ENCODE data around the gene ADD3. TPM values are rescaled to one million over a fixed set of nuclear protein-coding genes. Genes with fewer than 3 reads are reported as not detected.

The ADD3 gene
- total and polyA plus RNA-seq, 2 donors (not counting 3 experiments of a cell fraction or from before 2014, with no cell fraction given) = 14.9 to 55.2 TPM

DNA sequence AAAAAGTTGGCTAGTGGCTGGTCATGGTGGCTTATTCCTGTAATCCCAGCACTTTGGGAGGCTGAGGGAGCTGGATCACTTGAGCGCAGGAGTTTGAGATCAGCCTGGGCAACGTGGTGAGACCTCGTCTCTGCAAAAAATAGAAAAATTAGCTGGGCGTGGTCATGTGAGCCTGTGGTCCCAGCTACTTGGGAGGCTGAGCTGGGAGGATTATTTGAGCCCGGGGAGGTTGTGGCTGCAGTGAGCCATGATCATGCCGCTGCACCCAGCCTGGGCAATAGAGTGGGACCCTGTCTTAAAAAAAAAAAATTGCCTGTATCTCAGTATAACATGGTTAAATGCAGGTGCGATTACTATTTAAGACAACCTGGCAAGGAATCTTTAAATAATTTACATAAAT is 61.0 kb downstream of the ADD3 start:
- TF ChIP-seq FOS (IDR thresholded peaks at IDR 0.05; ENCODE audit: borderline replicate concordance, insufficient read depth, low read length) (no peak), MYC (IDR thresholded peaks at IDR 0.05; ENCODE audit: low read depth, low read length) (no peak), JUN (IDR thresholded peaks at IDR 0.05; ENCODE audit: borderline replicate concordance, insufficient read depth, insufficient read length, low read depth) (no peak), POLR2A (IDR thresholded peaks at IDR 0.05; ENCODE audit: low read depth, low read length) (no peak), POLR2AphosphoS5 (IDR thresholded peaks at IDR 0.05; ENCODE audit: insufficient read depth, low read depth, low read length) (no peak), GATA2 (IDR thresholded peaks at IDR 0.05; ENCODE audit: insufficient read depth, insufficient read length, low read depth, low read length) (no peak), EZH2 (IDR thresholded peaks at IDR 0.05; ENCODE audit: borderline replicate concordance, low read depth, low read length, severe bottlenecking) (no peak)
- TF ChIP-seq, protein P1, sequence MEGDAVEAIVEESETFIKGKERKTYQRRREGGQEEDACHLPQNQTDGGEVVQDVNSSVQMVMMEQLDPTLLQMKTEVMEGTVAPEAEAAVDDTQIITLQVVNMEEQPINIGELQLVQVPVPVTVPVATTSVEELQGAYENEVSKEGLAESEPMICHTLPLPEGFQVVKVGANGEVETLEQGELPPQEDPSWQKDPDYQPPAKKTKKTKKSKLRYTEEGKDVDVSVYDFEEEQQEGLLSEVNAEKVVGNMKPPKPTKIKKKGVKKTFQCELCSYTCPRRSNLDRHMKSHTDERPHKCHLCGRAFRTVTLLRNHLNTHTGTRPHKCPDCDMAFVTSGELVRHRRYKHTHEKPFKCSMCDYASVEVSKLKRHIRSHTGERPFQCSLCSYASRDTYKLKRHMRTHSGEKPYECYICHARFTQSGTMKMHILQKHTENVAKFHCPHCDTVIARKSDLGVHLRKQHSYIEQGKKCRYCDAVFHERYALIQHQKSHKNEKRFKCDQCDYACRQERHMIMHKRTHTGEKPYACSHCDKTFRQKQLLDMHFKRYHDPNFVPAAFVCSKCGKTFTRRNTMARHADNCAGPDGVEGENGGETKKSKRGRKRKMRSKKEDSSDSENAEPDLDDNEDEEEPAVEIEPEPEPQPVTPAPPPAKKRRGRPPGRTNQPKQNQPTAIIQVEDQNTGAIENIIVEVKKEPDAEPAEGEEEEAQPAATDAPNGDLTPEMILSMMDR (IDR thresholded peaks at IDR 0.05; ENCODE audit: extremely low read depth in 1 of 2, insufficient read depth in 1 of 2, low read depth in 1 of 2, low read length in 2 of 2) = no peak
- TF ChIP-seq, protein P2, sequence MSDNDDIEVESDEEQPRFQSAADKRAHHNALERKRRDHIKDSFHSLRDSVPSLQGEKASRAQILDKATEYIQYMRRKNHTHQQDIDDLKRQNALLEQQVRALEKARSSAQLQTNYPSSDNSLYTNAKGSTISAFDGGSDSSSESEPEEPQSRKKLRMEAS (IDR thresholded peaks at IDR 0.05; ENCODE audit: insufficient read depth, insufficient read length) = no peak
- Histone ChIP-seq H3K9ac (replicated peaks; ENCODE audit: extremely low read depth, insufficient read depth, low read length) (no peak overlapping the region), H3K9me1 (replicated peaks; ENCODE audit: control insufficient read depth, extremely low read depth, insufficient read depth, low read length) (no peaks in the 10 kb centered on the region), H3K36me3 (ENCODE audit: control insufficient read depth in 2 of 2, extremely low read depth in 1 of 2, insufficient read depth in 2 of 2, low read length in 2 of 2) (no peaks in the 10 kb centered on the region), H3K9me3 (replicated peaks; ENCODE audit: control insufficient read depth, insufficient read depth, low read length) (no peaks in the 10 kb centered on the region), H2AFZ (ENCODE audit: low read depth, low read length) (no peak overlapping the region), H3K27ac (ENCODE audit: insufficient read depth, low read depth, low read length) (no peak overlapping the region), H3K27me3 (ENCODE audit: control insufficient read depth in 2 of 2, insufficient read depth in 2 of 2, low read length in 2 of 2) (no peaks in the 10 kb centered on the region), H3K4me2 (ENCODE audit: insufficient read depth, low read length) (no peak overlapping the region), H3K4me1 (ENCODE audit: control insufficient read depth, extremely low read depth, insufficient read depth, low read length) (peaks cover 5% of the 10 kb centered on the region), H4K20me1 (replicated peaks; ENCODE audit: control insufficient read depth, extremely low read depth, insufficient read depth, low read length) (no peaks in the 10 kb centered on the region), H3K4me3 (replicated peaks in 1 of 3; ENCODE audit: insufficient read depth in 1 of 3, low read depth in 1 of 3, low read length in 3 of 3) (no peak overlapping the region), H3K79me2 (ENCODE audit: control insufficient read depth, insufficient read depth, low read length) (no peaks in the 10 kb centered on the region)
- ChIA-PET POLR2A (interaction anchor here (1.2 kb wide), 1 partner anchor 61 kb away, joined by 6 read pairs; the partner anchor contains the start of gene ADD3), CTCF (no interaction called here)
- dilution Hi-C loops (cut with MboI; ENCODE audit: extremely low pct_ligation_motif_present, low sequenced_read_pairs) (no loop called here), intact Hi-C loops (cut with micrococcal nuclease) (no loop called here)
- no peak for DNase-seq (ENCODE audit: low read depth, low spot score)
- FAIRE-seq = no peak
- BruUV-seq (replicated peaks) = no TSS peak
